Measurements from ENCODE around the gene PGPEP1. TPM values are rescaled to one million over a fixed set of nuclear protein-coding genes. Genes with fewer than 3 reads are reported as not detected.
A peak's percentile ranks its signal among the peaks of the same experiment; 100 is the strongest.

Gene PGPEP1
- total RNA-seq (27.2 and 30.5 TPM in 2 replicates), polyA plus RNA-seq (9.9 and 13.2 TPM in 2 replicates), polyA minus RNA-seq (37.1 and 47.2 TPM in 2 replicates), Bru-seq, nascent RNA (percentile 50 among the genes with signal in this experiment), BruChase-seq, experiment 1, labeled RNA remaining after a 6-hour chase (percentile 85 among the genes with signal in this experiment), BruChase-seq, experiment 2, labeled RNA remaining after a 2-hour chase (percentile 75 among the genes with signal in this experiment)
- polyA plus RNA-seq (2011; cell fraction: cytosol; rRNA removed), result 9.3 and 10.7 TPM in 2 replicates
- polyA plus RNA-seq (2011; cell fraction: nucleus; rRNA removed), result 19.9 and 23.0 TPM in 2 replicates
- 9.4 and 9.8 TPM in 2 replicates for polyA plus RNA-seq (2012)
- 5.9 TPM for polyA minus RNA-seq (2011; cell fraction: cytosol; rRNA and poly(A)+ RNA removed)
- 8.6 TPM in 2 replicates for polyA minus RNA-seq (2011; cell fraction: nucleus; rRNA and poly(A)+ RNA removed)
- long read RNA-seq, full-length matches to known transcripts, result 2 of 10 reads
- long read RNA-seq, partial matches to known transcripts, result 1 of 10 reads
- long read RNA-seq, other reads (novel, unspliced or antisense), result 7 of 10 reads

- POLR2A ChIA-PET, result interaction anchor here (0.8 to 1.0 kb wide), 3 partner anchors 12 to 60 kb away, joined by 3 to 7 read pairs (median 3); partner anchors contain the start of gene GDF15
- TF ChIP-seq POLR2AphosphoS5 (IDR thresholded peaks at IDR 0.05; ENCODE audit: insufficient read depth, low read depth, low read length) (peak; percentile 49), JUN (IDR thresholded peaks at IDR 0.05; ENCODE audit: borderline replicate concordance, insufficient read depth, insufficient read length, low read depth) (no peak), POLR2A (IDR thresholded peaks at IDR 0.05; ENCODE audit: low read depth, low read length) (peak; percentile 64)
- Histone ChIP-seq H3K9ac (replicated peaks; ENCODE audit: extremely low read depth, insufficient read depth, low read length) (peak within 1 kb of the TSS; percentile 0), H3K27me3 (ENCODE audit: control insufficient read depth in 2 of 2, insufficient read depth in 2 of 2, low read length in 2 of 2) (peaks cover 0 to 2% of the 10 kb centered on the region in 2 experiments), H4K20me1 (replicated peaks; ENCODE audit: control insufficient read depth, extremely low read depth, insufficient read depth, low read length) (no peaks in the 10 kb centered on the region), H3K4me2 (ENCODE audit: insufficient read depth, low read length) (peak within 1 kb of the TSS; percentile 50), H3K9me3 (replicated peaks; ENCODE audit: control insufficient read depth, insufficient read depth, low read length) (no peaks in the 10 kb centered on the region), H2AFZ (ENCODE audit: low read depth, low read length) (peak within 1 kb of the TSS; percentile 33), H3K4me1 (ENCODE audit: control insufficient read depth, extremely low read depth, insufficient read depth, low read length) (peaks cover 11% of the 10 kb centered on the region), H3K27ac (ENCODE audit: insufficient read depth, low read depth, low read length) (no peak within 1 kb of the TSS), H3K79me2 (ENCODE audit: control insufficient read depth, insufficient read depth, low read length) (no peaks in the 10 kb centered on the region), H3K36me3 (ENCODE audit: control insufficient read depth in 2 of 2, extremely low read depth in 1 of 2, insufficient read depth in 2 of 2, low read length in 2 of 2) (no peaks in the 10 kb centered on the region), H3K4me3 (replicated peaks in 1 of 3; ENCODE audit: insufficient read depth in 1 of 3, low read depth in 1 of 3, low read length in 3 of 3) (peak within 1 kb of the TSS; percentile 17 to 91 (median 52)), H3K9me1 (replicated peaks; ENCODE audit: control insufficient read depth, extremely low read depth, insufficient read depth, low read length) (no peaks in the 10 kb centered on the region)
- BruUV-seq (replicated peaks), result no TSS peak
- DNase-seq (ENCODE audit: low read depth, low spot score) (peak; percentile 65), FAIRE-seq (peak; percentile 87)
- dilution Hi-C loops (cut with MboI; ENCODE audit: extremely low pct_ligation_motif_present, low sequenced_read_pairs), result no loop called here
- CTCF ChIA-PET, result interaction anchor here (0.6 to 4.9 kb wide), 17 partner anchors 9 to 131 kb away, joined by 3 to 62 read pairs (median 7); partner anchors contain the start of genes GDF15, JUND, LSM4 and SSBP4
- intact Hi-C loops (cut with micrococcal nuclease), result loop anchor here (5.0 kb wide), 1 partner anchor 63 kb away; no protein-coding TSS in a partner anchor
Measured at GRCh38 chr19:18340190-18340989, at the start of gene PGPEP1. Gene PGPEP1 (plus strand): TSS chr19:18340598. CDS start chr19:18340682, 84 bp downstream.
